A549 (cell line): ENCODE data around the gene OXLD1. TPM values are rescaled to one million over a fixed set of nuclear protein-coding genes. Genes with fewer than 3 reads are reported as not detected.

Experiments used
- ATAC-seq, 2 experiments: fragments of 200-7000 bp in 1 of 2; fragments of >200 bp in 1 of 2; cut with Nextera tagmentation in 1 of 2; cut with Tn5 transposase in 1 of 2; 3 replicates each; pipeline versions ENCODE4 v1.8.0 to v1.9.1; 2018 to 2020; ENCODE audit warnings: mild to moderate bottlenecking in 1 of 2, moderate library complexity in 1 of 2
- CTCF ChIA-PET: fragments of 300-600 bp; sonication (Branson Sonifier 250); formaldehyde crosslinking; extraction: SDS; loops from one replicate; lab custom pipeline; 2021; ENCODE audit warnings: antibody characterized with exemption, inconsistent platforms; lab: Yijun Ruan, JAX
- POLR2A ChIA-PET: fragments of 350-600 bp; formaldehyde crosslinking; extraction: SDS; loops from one replicate; lab custom pipeline; 2021; ENCODE audit warnings: antibody characterized with exemption, inconsistent platforms; lab: Yijun Ruan, JAX
- DNase-seq, 2 experiments: peaks; one replicate each; pipeline versions ENCODE4 v3.0.0 to v3.0.0-alpha.2; 2011 to 2016; ENCODE audit warnings: low read depth in 1 of 2, low spot score in 1 of 2
- FAIRE-seq: peaks from 2 replicates; lab custom pipeline; 2011; peaks lifted over from hg19 to GRCh38; lab: Jason Lieb, UNC
- H3K27ac ChIP-seq, 2 experiments: fragments of >200 bp; sonication (Bioruptor Twin); formaldehyde crosslinking; 3 replicates each; pipeline ENCODE4 v1.5.1; 2016 to 2017
- H3K4me1 ChIP-seq: fragments of >200 bp; sonication (Bioruptor Twin); formaldehyde crosslinking; 3 replicates; pipeline ENCODE4 v1.6.1; 2016
- H3K4me2 ChIP-seq: fragments of >200 bp; sonication (Bioruptor Twin); formaldehyde crosslinking; 3 replicates; pipeline ENCODE4 v1.6.1; 2016
- H3K4me3 ChIP-seq: fragments of >200 bp; sonication (Bioruptor Twin); formaldehyde crosslinking; 3 replicates; pipeline ENCODE4 v1.5.1; 2016
- H3K9me3 ChIP-seq: fragments of >200 bp; sonication (Bioruptor Twin); formaldehyde crosslinking; 3 replicates; pipeline ENCODE4 v1.6.1; 2016
- ATOH8 ChIP-seq: fragments of 250-450 bp; sonication (Bioruptor Pico); IDR thresholded peaks from 2 replicates; pipeline ENCODE4 v1.5.0; 2020; ENCODE audit warnings: low read depth, mild to moderate bottlenecking, moderate library complexity
- BCL3 ChIP-seq: fragments of >200 bp; sonication (Bioruptor Twin); formaldehyde crosslinking; IDR thresholded peaks from 3 replicates; pipeline ENCODE4 v1.6.1; 2016
- CBX8 ChIP-seq: fragments of 200-600 bp; sonication (generic); IDR thresholded peaks from 2 replicates; pipeline ENCODE4 v1.6.1; 2016
- E2F6 ChIP-seq: IDR thresholded peaks from 2 replicates; pipeline ENCODE4 v1.6.1; 2012; ENCODE audit warnings: low read depth, borderline replicate concordance
- EHF ChIP-seq: fragments of 250-450 bp; sonication (Bioruptor Pico); IDR thresholded peaks from 2 replicates; pipeline ENCODE4 v1.5.0; 2020; ENCODE audit warnings: mild to moderate bottlenecking
- EP300 ChIP-seq, 2 experiments: fragments of >200 bp; sonication (Bioruptor Twin); formaldehyde crosslinking; IDR thresholded peaks; 2 replicates in 1 of 2; 3 replicates in 1 of 2; pipeline ENCODE4 v1.6.1; 2016 to 2017
- FOSB ChIP-seq: fragments of 250-450 bp; sonication (Bioruptor Pico); IDR thresholded peaks from 2 replicates; pipeline ENCODE4 v1.5.0; 2020; ENCODE audit warnings: mild to moderate bottlenecking, moderate library complexity
- FOXS1 ChIP-seq: fragments of 250-450 bp; sonication (Bioruptor Pico); IDR thresholded peaks from 2 replicates; pipeline ENCODE4 v1.5.0; 2020; ENCODE audit warnings: mild to moderate bottlenecking, moderate library complexity
- HEYL ChIP-seq: fragments of 250-450 bp; sonication (Bioruptor Pico); IDR thresholded peaks from 2 replicates; pipeline ENCODE4 v1.8.0; 2021; ENCODE audit warnings: mild to moderate bottlenecking, moderate library complexity
- HOXA7 ChIP-seq: fragments of 250-450 bp; sonication (Bioruptor Pico); IDR thresholded peaks from 2 replicates; pipeline ENCODE4 v1.5.0; 2020; ENCODE audit warnings: mild to moderate bottlenecking, moderate library complexity
- HOXB13 ChIP-seq: fragments of 250-450 bp; sonication (Bioruptor Pico); IDR thresholded peaks from 2 replicates; pipeline ENCODE4 v1.5.0; 2020; ENCODE audit warnings: low read depth, mild to moderate bottlenecking, moderate library complexity
- HOXB5 ChIP-seq: fragments of 250-450 bp; sonication (Bioruptor Pico); IDR thresholded peaks from 2 replicates; pipeline ENCODE4 v1.5.0; 2020; ENCODE audit warnings: mild to moderate bottlenecking, moderate library complexity
- JUN ChIP-seq, 2 experiments: fragments of >200 bp; sonication (Bioruptor Twin); formaldehyde crosslinking; IDR thresholded peaks; 2 replicates in 1 of 2; 3 replicates in 1 of 2; pipeline ENCODE4 v1.6.1; 2016 to 2017
- KDM5A ChIP-seq: fragments of 200-600 bp; sonication (generic); IDR thresholded peaks from 2 replicates; pipeline ENCODE4 v1.6.1; 2016; ENCODE audit warnings: antibody characterized with exemption, mild to moderate bottlenecking
- MAX ChIP-seq: IDR thresholded peaks from 2 replicates; pipeline ENCODE4 v1.6.1; 2012
- MYC ChIP-seq: IDR thresholded peaks from 2 replicates; pipeline ENCODE4 v1.6.1; 2012; ENCODE audit warnings: mild to moderate bottlenecking, inconsistent platforms, low read length, improper control_type of control experiment, borderline replicate concordance
- NFE2L2 ChIP-seq: fragments of 150-350 bp; conservative IDR thresholded peaks from 2 replicates; pipeline ENCODE4 v1.6.1; 2014; ENCODE audit warnings: low read length
- NPAS2 ChIP-seq: fragments of 250-450 bp; sonication (Bioruptor Pico); IDR thresholded peaks from 2 replicates; pipeline ENCODE4 v1.8.0; 2022; ENCODE audit warnings: mild to moderate bottlenecking, moderate library complexity, borderline replicate concordance
- NR3C1 ChIP-seq: fragments of >200 bp; sonication (Bioruptor Twin); formaldehyde crosslinking; IDR thresholded peaks from 3 replicates; pipeline ENCODE4 v1.6.1; 2017
- PHF8 ChIP-seq: fragments of 200-600 bp; sonication (generic); IDR thresholded peaks from 2 replicates; pipeline ENCODE4 v1.6.1; 2016; ENCODE audit warnings: low read depth, mild to moderate bottlenecking, antibody characterized with exemption, moderate library complexity, borderline replicate concordance
- POLR2A ChIP-seq: IDR thresholded peaks from 2 replicates; pipeline ENCODE4 v1.6.1; 2012; ENCODE audit warnings: mild to moderate bottlenecking, low read length
- RAD21 ChIP-seq, 2 experiments: fragments of >200 bp in 1 of 2; sonication (Bioruptor Twin) in 1 of 2; formaldehyde crosslinking in 1 of 2; IDR thresholded peaks in 1 of 2; conservative IDR thresholded peaks in 1 of 2; 2 replicates in 1 of 2; 3 replicates in 1 of 2; pipeline ENCODE4 v1.6.1; 2012 to 2018; ENCODE audit warnings: inconsistent platforms in 1 of 2
- RARB ChIP-seq: fragments of 250-450 bp; sonication (Bioruptor Pico); IDR thresholded peaks from 2 replicates; pipeline ENCODE4 v1.8.0; 2021; ENCODE audit warnings: mild to moderate bottlenecking, moderate library complexity
- RCOR1 ChIP-seq: fragments of 150-350 bp; IDR thresholded peaks from 2 replicates; pipeline ENCODE4 v1.6.1; 2014; ENCODE audit warnings: antibody characterized with exemption, low read length, low read depth
- REST ChIP-seq: fragments of 200-600 bp; sonication (generic); IDR thresholded peaks from 2 replicates; pipeline ENCODE4 v1.6.1; 2016; ENCODE audit warnings: antibody characterized with exemption, mild to moderate bottlenecking, moderate library complexity
- SREBF2 ChIP-seq: fragments of 450-650 bp; IDR thresholded peaks from 2 replicates; pipeline ENCODE4 v1.6.1; 2014; ENCODE audit warnings: mild to moderate bottlenecking, moderate library complexity
- TP53 ChIP-seq: fragments of 250-450 bp; sonication (Bioruptor Pico); IDR thresholded peaks from 2 replicates; pipeline ENCODE4 v1.5.0; 2021; ENCODE audit warnings: mild to moderate bottlenecking, moderate library complexity
- ZFP36 ChIP-seq: fragments of 450-650 bp; IDR thresholded peaks from 2 replicates; pipeline ENCODE4 v1.6.1; 2014; ENCODE audit warnings: borderline replicate concordance; ENCODE audit not compliant: partially characterized antibody
- ZNF302 ChIP-seq: fragments of 250-450 bp; sonication (Bioruptor Pico); IDR thresholded peaks from 2 replicates; pipeline ENCODE4 v1.9.0; 2021; ENCODE audit warnings: inconsistent platforms, mild to moderate bottlenecking, moderate library complexity
- WGBS: methylation state at CpG from one replicate; pipeline ENCODE4 v1.1.6; 2017; ENCODE audit errors: missing lambda C conversion rate; 5-methylcytosine and 5-hydroxymethylcytosine counted together
- polyA plus RNA-seq, 4 experiments: library from polyadenylated mRNA; depleted of rRNA in 3 of 4; stranded (reverse); fragments of >200 nt; fragmentation: RNase III in 1 of 4; extraction: RNeasy Plus Mini Kit Qiagen cat#74134 plus additional on column Dnase treatment in 1 of 4; gene quantifications; 2 replicates in 3 of 4; 3 replicates in 1 of 4; pipeline ENCODE4 v1.2.3, GENCODE V29; 2011 to 2017

Gene OXLD1
- polyA plus RNA-seq, 2 of the 4 experiments (the other 2 are of a cell fraction), result 38.7 to 47.1 TPM

GRCh38 chr17:81666092-81666341 is 388 bp downstream of the OXLD1 start:
- 2% methylated on average over 12 of the region's 16 CpGs for WGBS
- ATAC-seq (peak in 1 of 2 experiments; percentile 41; a peak in 3 of 6 replicates), DNase-seq (no peak)
- ChIA-PET CTCF (interaction anchor here (1.2 to 2.7 kb wide), 3 partner anchors 10 to 147 kb away, joined by 4 to 20 read pairs (median 4); no protein-coding TSS in a partner anchor), POLR2A (interaction anchor here (0.8 to 1.5 kb wide), 9 partner anchors 8 to 147 kb away, joined by 3 to 23 read pairs (median 4); partner anchors contain the start of genes ARL16, HGS, NPLOC4 and TSPAN10)
- Histone ChIP-seq H3K27ac (peak overlapping the region; percentile 97 to 99), H3K4me2 (peak overlapping the region; percentile 89), H3K4me3 (peak overlapping the region; percentile 99), H3K9me3 (no peaks in the 10 kb centered on the region), H3K4me1 (peaks cover 22% of the 10 kb centered on the region)
- TF ChIP-seq REST (no peak), RCOR1 (no peak), MYC (no peak), NFE2L2 (no peak), KDM5A (peak; percentile 42; the same call in 1 of the 2 replicates), RAD21 (conservative IDR thresholded peaks at IDR 0.05 in 1 of 2, IDR thresholded peaks at IDR 0.05 in 1 of 2) (no peak), ZFP36 (no peak), FOXS1 (CRISPR knock-in tag) (no peak), NR3C1 (no peak), PHF8 (peak; percentile 22; the same call in 1 of the 2 replicates), ZNF302 (no peak), HOXB13 (CRISPR knock-in tag) (no peak), CBX8 (no peak)
- TF ChIP-seq, all 56 proteins: peak for 2
- FAIRE-seq, result no peak

- H3K4me1 ChIP-seq, result peaks cover 22% of the 10 kb centered on the region
- FAIRE-seq (no peak), ATAC-seq (peak; percentile 57 to 69), DNase-seq (peak; percentile 61 to 64)
- peak overlapping the region; percentile 97 to 99 for H3K27ac ChIP-seq
- 66% methylated on average over 26 of the region's 30 CpGs for WGBS
- CTCF ChIA-PET, result interaction anchor here (0.5 to 2.7 kb wide), 6 partner anchors 10 to 180 kb away, joined by 3 to 20 read pairs (median 4); no protein-coding TSS in a partner anchor
- H3K9me3 ChIP-seq, result no peaks in the 10 kb centered on the region
- H3K4me3 ChIP-seq, result peak overlapping the region; percentile 99
- POLR2A ChIA-PET, result interaction anchor here (0.6 to 1.5 kb wide), 7 partner anchors 10 to 169 kb away, joined by 3 to 8 read pairs (median 3); partner anchors contain the start of genes ARL16 and HGS
- H3K4me2 ChIP-seq, result peak overlapping the region; percentile 89
- TF ChIP-seq RAD21 (conservative IDR thresholded peaks at IDR 0.05 in 1 of 2, IDR thresholded peaks at IDR 0.05 in 1 of 2) (no peak), EP300 (IDR thresholded peaks at IDR 0.05) (no peak), JUN (IDR thresholded peaks at IDR 0.05) (no peak), HOXB5 (peak; percentile 92; the same call in 1 of the 2 replicates), ATOH8 (CRISPR knock-in tag) (peak; percentile 98), FOSB (CRISPR knock-in tag) (peak; percentile 68; the same call in 1 of the 2 replicates), TP53 (CRISPR knock-in tag) (peak; percentile 51), MAX (peak; percentile 100), BCL3 (no peak), E2F6 (peak; percentile 97), FOXS1 (CRISPR knock-in tag) (peak; percentile 87), HOXB13 (CRISPR knock-in tag) (peak; percentile 98), ZNF302 (peak; percentile 88; the same call in 1 of the 2 replicates), HEYL (CRISPR knock-in tag) (peak; percentile 88; the same call in 1 of the 2 replicates), NPAS2 (CRISPR knock-in tag) (peak; percentile 55; the same call in 1 of the 2 replicates), POLR2A (peak; percentile 53), RARB (no peak), ZFP36 (no peak), MYC (peak; percentile 96; the same call in 1 of the 2 replicates), HOXA7 (CRISPR knock-in tag) (peak; percentile 67; the same call in 1 of the 2 replicates), EHF (CRISPR knock-in tag) (peak; percentile 94), SREBF2 (no peak)
Observed at GRCh38 chr17:81665205-81666091, 957 bp downstream of the OXLD1 start.
